HepG2 (cell line): Measurements from ENCODE around the gene COMMD1.

Experiments
- DPF2 ChIP-seq: sonication (generic); formaldehyde crosslinking; IDR thresholded peaks from 2 replicates; pipeline ENCODE4 v1.4.0; 2020; ENCODE audit warnings: mild to moderate bottlenecking, low read depth, missing genetic modification reagents, borderline replicate concordance
- ZBTB8A ChIP-seq: sonication (generic); formaldehyde crosslinking; IDR thresholded peaks from 2 replicates; pipeline ENCODE4 v1.4.0; 2020; ENCODE audit warnings: mild to moderate bottlenecking, low read depth, missing genetic modification reagents, borderline replicate concordance
- ZNF264 ChIP-seq: sonication (generic); formaldehyde crosslinking; IDR thresholded peaks from 2 replicates; pipeline ENCODE4 v1.4.0; 2020; ENCODE audit warnings: missing genetic modification reagents

DNA sequence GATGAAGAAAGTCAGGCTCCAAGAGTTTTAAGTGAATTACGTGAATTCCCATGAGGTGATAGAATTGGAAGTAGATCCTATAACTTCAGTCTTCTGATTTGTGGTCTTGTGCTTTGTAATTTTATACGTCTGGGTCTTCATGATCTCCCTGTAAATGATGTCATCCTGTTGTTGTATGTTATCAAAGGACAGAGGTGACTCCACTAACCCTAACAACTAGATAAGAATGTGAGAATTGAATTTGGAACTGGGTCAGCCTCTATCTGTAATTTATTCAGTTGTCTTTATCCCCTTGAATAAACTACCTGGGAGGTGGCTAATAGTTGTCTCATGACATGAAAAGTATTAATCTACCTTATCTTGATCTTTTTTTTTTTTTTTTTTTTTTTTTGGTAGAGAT is 204.1 kb downstream of the COMMD1 start:
- TF ChIP-seq ZBTB8A (no peak), ZNF264 (no peak), DPF2 (no peak)
